ENCODE data around the gene PRPH2.
"Not testable (repeated sequence)": the region's sequence is repeated elsewhere in the genome, so short reads cannot be mapped to it uniquely, and the experiment has no call there.

Gene PRPH2

DNA sequence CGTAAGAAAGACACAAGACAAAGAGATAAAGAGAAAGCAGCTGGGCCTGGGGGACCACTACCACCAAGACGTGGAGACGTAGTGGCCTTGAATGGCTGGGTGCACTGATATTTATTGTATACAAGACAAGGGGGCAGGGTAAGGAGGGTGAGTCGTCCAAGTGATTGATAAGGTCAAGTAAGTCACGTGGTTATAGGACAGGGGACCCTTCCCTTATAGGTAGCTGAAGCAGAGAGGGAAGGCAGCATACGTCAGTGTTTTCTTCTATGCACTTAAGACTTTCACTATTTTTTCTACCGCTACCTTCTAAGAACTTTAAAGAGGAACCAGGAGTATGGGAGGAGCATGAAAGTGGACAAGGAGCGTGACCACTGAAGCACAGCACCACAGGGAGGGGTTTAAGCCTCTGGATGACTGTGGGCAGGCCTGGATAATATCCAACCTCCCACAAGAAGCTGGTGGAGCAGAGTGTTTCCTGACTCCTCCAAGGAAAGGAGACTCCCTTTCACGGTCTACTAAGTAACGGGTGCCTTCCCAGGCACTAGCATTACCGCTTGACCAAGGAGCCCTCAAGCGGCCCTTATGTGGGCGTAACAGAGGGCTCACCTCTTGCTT lies 11.6 kb upstream of the PRPH2 start:
- not testable (repeated sequence) for H3K4me3 ChIP-seq (ENCODE audit: low read length); H3K36me3 ChIP-seq (ENCODE audit: control insufficient read depth, low read depth, low read length); H3K9me3 ChIP-seq (ENCODE audit: control insufficient read depth, low read depth, low read length); H3K27me3 ChIP-seq (ENCODE audit: control insufficient read depth, insufficient read depth, low read length); H3K27ac ChIP-seq (ENCODE audit: low read length); H3K9ac ChIP-seq (ENCODE audit: low read length); H3K4me1 ChIP-seq (ENCODE audit: control insufficient read depth, low read depth, low read length)

DNA sequence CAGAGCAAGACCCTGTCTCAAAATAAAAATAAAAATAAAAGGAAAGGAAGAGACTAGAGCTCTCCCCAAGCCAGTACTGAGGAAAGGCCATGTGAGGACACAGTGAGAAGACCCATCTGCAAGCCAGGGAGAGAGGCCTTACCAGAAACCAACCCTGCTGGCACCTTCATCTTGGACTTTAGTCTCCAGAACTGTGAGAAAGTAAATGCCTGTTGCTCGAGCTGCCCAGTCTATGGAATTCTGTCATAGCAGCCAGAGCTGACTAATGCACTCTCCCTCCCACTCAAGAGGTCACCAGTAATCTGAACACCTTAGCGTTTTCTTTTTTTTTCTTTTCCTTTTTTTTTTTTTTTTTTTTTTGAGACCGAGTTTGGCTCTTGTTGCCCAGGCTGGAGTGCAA lies 7.3 kb upstream of the PRPH2 start:
- no peak overlapping the region for H3K27ac ChIP-seq (ENCODE audit: low read length)
- H3K36me3 ChIP-seq (ENCODE audit: control insufficient read depth, low read depth, low read length) = no peaks in the 10 kb centered on the region
- no peaks in the 10 kb centered on the region for H3K4me1 ChIP-seq (ENCODE audit: control insufficient read depth, low read depth, low read length)

DNA sequence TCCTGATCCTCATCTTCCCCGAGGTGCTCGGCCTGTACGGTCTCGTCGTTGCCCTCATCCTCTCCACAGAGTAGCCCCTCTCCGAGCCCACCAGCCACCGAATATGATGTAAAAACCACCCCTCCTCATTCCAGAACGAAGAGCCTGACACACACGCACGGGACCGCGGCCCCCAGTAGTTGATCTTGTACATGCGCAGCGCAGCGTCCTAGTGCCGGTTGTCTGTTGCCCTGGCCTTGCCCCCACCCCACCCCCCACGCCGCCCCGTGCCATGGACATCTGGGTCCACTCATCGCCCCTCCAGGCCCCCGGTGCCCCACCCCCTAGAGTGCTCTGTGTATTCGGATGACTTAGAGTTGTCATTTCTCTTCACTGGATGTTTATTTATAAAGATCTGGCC lies 5.2 kb upstream of the PRPH2 start:
- Histone ChIP-seq H3K4me3 (ENCODE audit: low read length) (no peak overlapping the region), H3K27ac (ENCODE audit: low read length) (no peak overlapping the region), H3K9me3 (ENCODE audit: control insufficient read depth, low read depth, low read length) (no peaks in the 10 kb centered on the region), H3K36me3 (ENCODE audit: control insufficient read depth, low read depth, low read length) (no peaks in the 10 kb centered on the region), H3K9ac (ENCODE audit: low read length) (no peak overlapping the region), H3K27me3 (ENCODE audit: control insufficient read depth, insufficient read depth, low read length) (no peaks in the 10 kb centered on the region), H3K4me1 (ENCODE audit: control insufficient read depth, low read depth, low read length) (no peaks in the 10 kb centered on the region)

More for the DNA sequence above, 7.3 kb upstream of the PRPH2 start:
- no peak overlapping the region for H3K9ac ChIP-seq (ENCODE audit: low read length)
- H3K9me3 ChIP-seq (ENCODE audit: control insufficient read depth, low read depth, low read length) = no peaks in the 10 kb centered on the region
- no peak overlapping the region for H3K4me3 ChIP-seq (ENCODE audit: low read length)
- H3K27me3 ChIP-seq (ENCODE audit: control insufficient read depth, insufficient read depth, low read length) = no peaks in the 10 kb centered on the region

GRCh38 chr6:42727087-42727611 lies 4.8 kb upstream of the PRPH2 start:
- Histone ChIP-seq H3K4me3 (ENCODE audit: low read length) (no peak overlapping the region), H3K9ac (ENCODE audit: low read length) (no peak overlapping the region), H3K36me3 (ENCODE audit: control insufficient read depth, low read depth, low read length) (no peaks in the 10 kb centered on the region), H3K9me3 (ENCODE audit: control insufficient read depth, low read depth, low read length) (no peaks in the 10 kb centered on the region), H3K27me3 (ENCODE audit: control insufficient read depth, insufficient read depth, low read length) (no peaks in the 10 kb centered on the region), H3K27ac (ENCODE audit: low read length) (no peak overlapping the region), H3K4me1 (ENCODE audit: control insufficient read depth, low read depth, low read length) (no peaks in the 10 kb centered on the region)

DNA sequence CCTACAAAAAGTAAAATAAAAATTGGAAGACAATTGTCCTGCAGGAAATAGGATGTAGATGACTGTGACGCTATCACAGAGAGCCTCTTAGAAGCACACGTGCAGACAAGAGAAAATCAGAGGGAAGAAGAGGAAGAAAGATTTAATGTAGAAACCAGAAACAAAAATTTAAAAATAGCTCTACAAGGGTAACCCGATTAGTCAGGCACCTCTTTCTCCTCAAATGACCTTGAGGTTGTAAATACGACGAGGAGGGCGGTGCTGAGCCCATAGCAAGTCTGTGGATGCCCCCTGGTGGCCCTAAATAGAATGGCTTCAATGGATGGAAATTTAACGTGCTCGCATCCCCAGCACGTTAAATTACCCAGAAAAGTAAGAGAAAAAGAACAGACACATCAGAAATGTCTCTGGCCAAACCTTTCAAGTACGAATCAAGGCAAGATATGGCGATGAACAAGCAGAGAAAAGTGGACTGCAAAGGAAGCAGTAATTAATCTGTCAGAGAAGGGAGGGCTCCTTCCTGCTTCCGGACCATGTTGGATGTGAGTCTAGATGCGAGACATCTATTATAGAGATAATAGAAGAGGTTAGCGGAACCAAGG lies 4.2 kb upstream of the PRPH2 start:
- Histone ChIP-seq H3K27ac (ENCODE audit: low read length) (no peak overlapping the region), H3K9ac (ENCODE audit: low read length) (no peak overlapping the region)

GRCh38 chr6:42726026-42726425 lies 3.6 kb upstream of the PRPH2 start:
- H3K27ac ChIP-seq (ENCODE audit: low read length) = no peak overlapping the region

More for the DNA sequence above, 4.2 kb upstream of the PRPH2 start:
- no peaks in the 10 kb centered on the region for H3K27me3 ChIP-seq (ENCODE audit: control insufficient read depth, insufficient read depth, low read length)
- no peaks in the 10 kb centered on the region for H3K9me3 ChIP-seq (ENCODE audit: control insufficient read depth, low read depth, low read length)
- no peak overlapping the region for H3K4me3 ChIP-seq (ENCODE audit: low read length)
- H3K4me1 ChIP-seq (ENCODE audit: control insufficient read depth, low read depth, low read length) = no peaks in the 10 kb centered on the region
- no peaks in the 10 kb centered on the region for H3K36me3 ChIP-seq (ENCODE audit: control insufficient read depth, low read depth, low read length)

GRCh38 chr6:42724825-42725224 lies 2.4 kb upstream of the PRPH2 start:
- Histone ChIP-seq H3K27me3 (ENCODE audit: control insufficient read depth, insufficient read depth, low read length) (no peaks in the 10 kb centered on the region), H3K36me3 (ENCODE audit: control insufficient read depth, low read depth, low read length) (no peaks in the 10 kb centered on the region), H3K4me1 (ENCODE audit: control insufficient read depth, low read depth, low read length) (no peaks in the 10 kb centered on the region), H3K9me3 (ENCODE audit: control insufficient read depth, low read depth, low read length) (no peaks in the 10 kb centered on the region), H3K4me3 (ENCODE audit: low read length) (no peak overlapping the region), H3K27ac (ENCODE audit: low read length) (no peak overlapping the region), H3K9ac (ENCODE audit: low read length) (no peak overlapping the region)

More at GRCh38 chr6:42726026-42726425, 3.6 kb upstream of the PRPH2 start:
- H3K4me3 ChIP-seq (ENCODE audit: low read length) = no peak overlapping the region
- no peaks in the 10 kb centered on the region for H3K27me3 ChIP-seq (ENCODE audit: control insufficient read depth, insufficient read depth, low read length)
- H3K4me1 ChIP-seq (ENCODE audit: control insufficient read depth, low read depth, low read length) = no peaks in the 10 kb centered on the region
- H3K9me3 ChIP-seq (ENCODE audit: control insufficient read depth, low read depth, low read length) = no peaks in the 10 kb centered on the region
- H3K9ac ChIP-seq (ENCODE audit: low read length) = no peak overlapping the region
- H3K36me3 ChIP-seq (ENCODE audit: control insufficient read depth, low read depth, low read length) = no peaks in the 10 kb centered on the region

GRCh38 chr6:42720739-42721138 lies 1.7 kb downstream of the PRPH2 start:
- Histone ChIP-seq H3K36me3 (ENCODE audit: control insufficient read depth, low read depth, low read length) (no peaks in the 10 kb centered on the region), H3K9me3 (ENCODE audit: control insufficient read depth, low read depth, low read length) (no peaks in the 10 kb centered on the region), H3K4me3 (ENCODE audit: low read length) (no peak overlapping the region), H3K27me3 (ENCODE audit: control insufficient read depth, insufficient read depth, low read length) (no peaks in the 10 kb centered on the region), H3K4me1 (ENCODE audit: control insufficient read depth, low read depth, low read length) (no peaks in the 10 kb centered on the region), H3K9ac (ENCODE audit: low read length) (no peak overlapping the region), H3K27ac (ENCODE audit: low read length) (no peak overlapping the region)

DNA sequence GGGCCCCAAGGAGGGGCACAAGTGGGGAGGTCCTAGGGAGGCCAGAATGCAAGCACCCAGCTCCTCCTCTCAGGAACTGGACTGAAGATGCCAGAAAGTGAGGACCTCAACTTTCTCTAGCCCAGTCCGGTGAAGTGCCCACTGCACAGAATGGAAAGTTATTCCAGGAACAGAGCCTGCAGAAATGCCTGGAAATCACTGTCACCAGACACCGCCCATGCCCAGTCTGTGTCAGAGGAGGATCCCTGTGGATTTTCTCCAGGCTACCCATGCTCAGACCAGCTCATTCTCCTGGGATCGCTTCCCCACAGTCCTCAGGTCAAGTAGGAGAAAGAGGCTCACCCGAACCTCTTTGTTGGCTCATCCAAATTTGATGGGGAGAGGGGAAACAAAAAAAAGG lies 6.5 kb downstream of the PRPH2 start:
- no peaks in the 10 kb centered on the region for H3K9me3 ChIP-seq (ENCODE audit: control insufficient read depth, low read depth, low read length)
- no peaks in the 10 kb centered on the region for H3K27me3 ChIP-seq (ENCODE audit: control insufficient read depth, insufficient read depth, low read length)
- no peaks in the 10 kb centered on the region for H3K4me1 ChIP-seq (ENCODE audit: control insufficient read depth, low read depth, low read length)
- no peak overlapping the region for H3K4me3 ChIP-seq (ENCODE audit: low read length)
- H3K27ac ChIP-seq (ENCODE audit: low read length) = no peak overlapping the region
- no peaks in the 10 kb centered on the region for H3K36me3 ChIP-seq (ENCODE audit: control insufficient read depth, low read depth, low read length)
- no peak overlapping the region for H3K9ac ChIP-seq (ENCODE audit: low read length)

GRCh38 chr6:42714098-42714761 lies 8.2 kb downstream of the PRPH2 start:
- Histone ChIP-seq H3K36me3 (ENCODE audit: control insufficient read depth, low read depth, low read length) (no peaks in the 10 kb centered on the region), H3K4me1 (ENCODE audit: control insufficient read depth, low read depth, low read length) (peaks cover 7% of the 10 kb centered on the region), H3K4me3 (ENCODE audit: low read length) (no peak overlapping the region), H3K9ac (ENCODE audit: low read length) (no peak overlapping the region), H3K27me3 (ENCODE audit: control insufficient read depth, insufficient read depth, low read length) (no peaks in the 10 kb centered on the region), H3K9me3 (ENCODE audit: control insufficient read depth, low read depth, low read length) (no peaks in the 10 kb centered on the region), H3K27ac (ENCODE audit: low read length) (no peak overlapping the region)

- no peak overlapping the region for H3K27ac ChIP-seq (ENCODE audit: low read length)
- H3K4me1 ChIP-seq (ENCODE audit: control insufficient read depth, low read depth, low read length) = peaks cover 7% of the 10 kb centered on the region
- H3K27me3 ChIP-seq (ENCODE audit: control insufficient read depth, insufficient read depth, low read length) = no peaks in the 10 kb centered on the region
- H3K9ac ChIP-seq (ENCODE audit: low read length) = no peak overlapping the region
- H3K4me3 ChIP-seq (ENCODE audit: low read length) = no peak overlapping the region
- no peaks in the 10 kb centered on the region for H3K9me3 ChIP-seq (ENCODE audit: control insufficient read depth, low read depth, low read length)
- H3K36me3 ChIP-seq (ENCODE audit: control insufficient read depth, low read depth, low read length) = no peaks in the 10 kb centered on the region
Observed at GRCh38 chr6:42711930-42712329, 10.5 kb downstream of the PRPH2 start.

GRCh38 chr6:42710316-42710715 lies 12.1 kb downstream of the PRPH2 start:
- no peak overlapping the region for H3K4me3 ChIP-seq (ENCODE audit: low read length)
- no peak overlapping the region for H3K9ac ChIP-seq (ENCODE audit: low read length)
- H3K27ac ChIP-seq (ENCODE audit: low read length) = no peak overlapping the region

More at GRCh38 chr6:42710316-42710715, 12.1 kb downstream of the PRPH2 start:
- Histone ChIP-seq H3K36me3 (ENCODE audit: control insufficient read depth, low read depth, low read length) (no peaks in the 10 kb centered on the region), H3K9me3 (ENCODE audit: control insufficient read depth, low read depth, low read length) (no peaks in the 10 kb centered on the region), H3K4me1 (ENCODE audit: control insufficient read depth, low read depth, low read length) (peaks cover 7% of the 10 kb centered on the region), H3K27me3 (ENCODE audit: control insufficient read depth, insufficient read depth, low read length) (no peaks in the 10 kb centered on the region)
